CD14-positive monocyte (primary cell): ENCODE data around the gene PITPNM1. TPM values are rescaled to one million over a fixed set of nuclear protein-coding genes. Genes with fewer than 3 reads are reported as not detected.
A peak's percentile ranks its signal among the peaks of the same experiment; 100 is the strongest.

Experiments used
- DNase-seq, 3 donors: peaks; one replicate each; pipeline ENCODE4 v3.0.0-alpha.2; 2011 to 2022
- H2AFZ ChIP-seq: 2 replicates; pipeline ENCODE4 v1.6.0; 2012; ENCODE audit warnings: mild to moderate bottlenecking, low read depth, low read length, inconsistent platforms; ENCODE audit not compliant: insufficient read depth, poor library complexity, severe bottlenecking
- H3K27ac ChIP-seq, 2 donors: 1 replicate in 1 of 2; 2 replicates in 1 of 2; pipeline ENCODE4 v1.5.1; 2012 to 2013; ENCODE audit warnings: low read length in 2 of 2, control low read depth in 1 of 2, inconsistent platforms in 1 of 2, low read depth in 1 of 2, mild to moderate bottlenecking in 1 of 2
- H3K27me3 ChIP-seq, 2 donors: one replicate each; pipeline versions ENCODE4 v1.6.0 to v1.6.1; 2011 to 2013; ENCODE audit warnings: low read length in 2 of 2; ENCODE audit not compliant: control insufficient read depth in 2 of 2, insufficient read depth in 2 of 2
- H3K36me3 ChIP-seq, 2 donors: replicated peaks in 1 of 2; 1 replicate in 1 of 2; 2 replicates in 1 of 2; pipeline versions ENCODE4 v1.5.1 to v1.6.1; 2012 to 2013; ENCODE audit warnings: low read length in 2 of 2, control low read depth in 1 of 2, inconsistent platforms in 1 of 2, mild to moderate bottlenecking in 1 of 2; ENCODE audit not compliant: insufficient read depth in 2 of 2, control insufficient read depth in 1 of 2
- H3K4me1 ChIP-seq, 2 donors: 1 replicate in 1 of 2; 2 replicates in 1 of 2; pipeline versions ENCODE4 v1.5.1 to v1.6.1; 2012 to 2013; ENCODE audit warnings: low read length in 2 of 2, control low read depth in 1 of 2, inconsistent platforms in 1 of 2, mild to moderate bottlenecking in 1 of 2, moderate library complexity in 1 of 2; ENCODE audit not compliant: insufficient read depth in 2 of 2, control insufficient read depth in 1 of 2
- H3K4me2 ChIP-seq: replicated peaks from 2 replicates; pipeline ENCODE3; 2012; ENCODE audit warnings: low read length, moderate library complexity, mild to moderate bottlenecking; ENCODE audit not compliant: poor library complexity, severe bottlenecking; ENCODE audit errors: extremely low read depth
- H3K4me3 ChIP-seq, 3 experiments: fragments of 200-600 bp in 1 of 3; sonication (generic) in 1 of 3; replicated peaks in 1 of 3; 1 replicate in 2 of 3; 2 replicates in 1 of 3; pipeline ENCODE4 v1.5.1; 2011 to 2013; ENCODE audit warnings: low read length in 3 of 3, mild to moderate bottlenecking in 3 of 3, control low read depth in 2 of 3, low read depth in 2 of 3, inconsistent platforms in 1 of 3, moderate library complexity in 1 of 3
- H3K79me2 ChIP-seq: 2 replicates; pipeline ENCODE4 v1.6.0; 2012; ENCODE audit warnings: mild to moderate bottlenecking, control low read depth, inconsistent platforms, low read length, moderate library complexity; ENCODE audit not compliant: insufficient read depth
- H3K9ac ChIP-seq: 2 replicates; pipeline ENCODE4 v1.6.0; 2017; ENCODE audit warnings: low read length, mild to moderate bottlenecking; ENCODE audit not compliant: insufficient read depth, poor library complexity, severe bottlenecking
- H3K9me3 ChIP-seq, 2 donors: replicated peaks in 1 of 2; 1 replicate in 1 of 2; 2 replicates in 1 of 2; pipeline versions ENCODE4 v1.5.1 to v1.6.1; 2012 to 2013; ENCODE audit warnings: low read length in 2 of 2, control low read depth in 1 of 2; ENCODE audit not compliant: control insufficient read depth in 1 of 2, insufficient read depth in 1 of 2
- H4K20me1 ChIP-seq: 2 replicates; pipeline ENCODE4 v1.6.0; 2012; ENCODE audit warnings: mild to moderate bottlenecking, low read length, control low read depth, moderate library complexity; ENCODE audit not compliant: insufficient read depth
- H3K27ac Mint-ChIP-seq, 7 donors: one replicate each; pipeline ENCODE4 v1.8.0; 2020; ENCODE audit warnings: mild to moderate bottlenecking in 7 of 7, mixed read lengths in 7 of 7, moderate library complexity in 6 of 7, inconsistent platforms in 2 of 7
- H3K27me3 Mint-ChIP-seq, 3 donors: one replicate each; pipeline ENCODE4 v1.8.0; 2021 to 2022; ENCODE audit warnings: low read depth in 3 of 3, mild to moderate bottlenecking in 3 of 3, mixed read lengths in 3 of 3, moderate library complexity in 3 of 3, inconsistent platforms in 1 of 3
- H3K36me3 Mint-ChIP-seq, 2 donors: one replicate each; pipeline ENCODE4 v1.8.0; 2020; ENCODE audit warnings: mixed read lengths in 2 of 2, inconsistent platforms in 1 of 2, mild to moderate bottlenecking in 1 of 2
- H3K4me1 Mint-ChIP-seq: one replicate; pipeline ENCODE4 v1.8.0; 2020; ENCODE audit warnings: mild to moderate bottlenecking, mixed read lengths
- H3K4me3 Mint-ChIP-seq, 2 donors: one replicate each; pipeline ENCODE4 v1.8.0; 2020; ENCODE audit warnings: mild to moderate bottlenecking in 2 of 2, mixed read lengths in 2 of 2, moderate library complexity in 1 of 2
- H3K9me3 Mint-ChIP-seq, 7 donors: one replicate each; pipeline ENCODE4 v1.8.0; 2020 to 2022; ENCODE audit warnings: mixed read lengths in 7 of 7, mild to moderate bottlenecking in 6 of 7, moderate library complexity in 6 of 7, inconsistent platforms in 2 of 7
- WGBS: methylation state at CpG from one replicate; pipeline ENCODE4 v1.1.5; 2013; ENCODE audit warnings: missing lambda C conversion rate; ENCODE audit not compliant: insufficient coverage; 5-methylcytosine and 5-hydroxymethylcytosine counted together
- intact Hi-C, 2 donors: fragments of 100-400 bp; cut with micrococcal nuclease; formaldehyde crosslinking; loops; one replicate each; pipeline versions ENCODE4 v1.15.0 to v1.15.1; 2023
- polyA plus RNA-seq, 3 donors: library from polyadenylated mRNA; depleted of rRNA in 1 of 3; unstranded in 2 of 3; stranded (reverse) in 1 of 3; fragments of 300-500 nt in 2 of 3; fragments of >200 nt in 1 of 3; fragmentation: Illumina TruSeq in 2 of 3; gene quantifications; 1 replicate in 2 of 3; 2 replicates in 1 of 3; pipeline ENCODE4 v1.2.3, GENCODE V29; 2012 to 2021
- TF ChIP-seq, protein P1 (sequence below): fragments of 200-600 bp; IDR thresholded peaks from one replicate; pipeline ENCODE4 v1.8.0; 2022; ENCODE audit warnings: antibody characterized with exemption, mild to moderate bottlenecking

Gene PITPNM1
- polyA plus RNA-seq, 3 donors, result 11.7 to 122 (median 22.2) TPM

DNA sequence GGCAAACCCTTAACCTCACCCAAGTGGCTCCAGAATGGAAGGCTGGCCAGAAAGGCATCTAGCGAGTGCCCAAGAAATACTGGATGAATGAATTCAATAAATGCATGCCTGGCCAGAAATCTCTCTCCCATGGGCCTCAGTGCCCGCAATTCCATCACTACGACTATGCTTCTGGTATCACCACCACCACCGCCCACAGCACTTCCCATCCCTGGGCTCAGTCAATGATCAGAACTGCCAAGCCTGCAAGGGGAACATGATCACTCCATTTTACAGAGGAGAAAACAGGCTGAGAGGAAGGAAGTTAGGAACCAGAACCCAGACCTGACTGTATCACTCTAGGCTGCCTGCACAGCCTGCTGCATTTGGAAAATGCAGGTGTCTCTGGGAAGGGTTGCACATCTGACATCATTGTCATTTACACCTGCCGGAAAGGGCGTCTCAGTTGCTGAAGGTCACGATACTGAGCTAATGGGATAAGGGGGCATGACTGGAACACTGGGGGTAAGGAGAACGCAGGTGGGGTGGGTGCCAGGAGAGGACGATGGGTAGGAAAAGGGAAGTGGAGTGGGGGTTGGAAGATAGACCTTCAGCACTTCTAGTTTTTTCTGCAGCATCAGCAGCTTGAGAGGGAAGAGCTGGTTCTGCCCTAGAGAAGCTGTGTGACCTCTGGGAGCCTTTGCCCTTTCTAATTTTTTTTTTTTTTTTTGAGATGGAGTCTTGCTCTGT, 55.9 kb downstream of the PITPNM1 start:
- no peak overlapping the region for H3K9ac ChIP-seq
- H4K20me1 ChIP-seq, result no peaks in the 10 kb centered on the region
- intact Hi-C loops, result no loop called here
- no peaks in the 10 kb centered on the region for H3K36me3 ChIP-seq
- Mint-ChIP-seq H3K36me3 (peaks cover 3% of the 10 kb centered on the region in 2 donors), H3K27me3 (peaks cover 3 to 4% (median 3%) of the 10 kb centered on the region in 3 donors), H3K4me1 (peaks cover 36% of the 10 kb centered on the region), H3K9me3 (no peaks in the 10 kb centered on the region), H3K27ac (peak overlapping the region; percentile 12 to 86 (median 80)), H3K4me3 (peak overlapping the region in 1 of 2 donors; percentile 43)
- H3K9me3 ChIP-seq, result no peaks in the 10 kb centered on the region
- H3K79me2 ChIP-seq, result no peaks in the 10 kb centered on the region
- WGBS, result 54% methylated on average over 7 of the region's 9 CpGs
- H3K4me1 ChIP-seq, result peaks cover 32 to 49% of the 10 kb centered on the region in 2 donors
- peak overlapping the region; percentile 40 for H3K4me2 ChIP-seq
- peak; percentile 42 to 63 (median 47) for DNase-seq
- H3K27ac ChIP-seq, result peak overlapping the region; percentile 24 to 42
- no peak overlapping the region for H2AFZ ChIP-seq
- no peak overlapping the region for H3K4me3 ChIP-seq
- TF ChIP-seq, protein P1, sequence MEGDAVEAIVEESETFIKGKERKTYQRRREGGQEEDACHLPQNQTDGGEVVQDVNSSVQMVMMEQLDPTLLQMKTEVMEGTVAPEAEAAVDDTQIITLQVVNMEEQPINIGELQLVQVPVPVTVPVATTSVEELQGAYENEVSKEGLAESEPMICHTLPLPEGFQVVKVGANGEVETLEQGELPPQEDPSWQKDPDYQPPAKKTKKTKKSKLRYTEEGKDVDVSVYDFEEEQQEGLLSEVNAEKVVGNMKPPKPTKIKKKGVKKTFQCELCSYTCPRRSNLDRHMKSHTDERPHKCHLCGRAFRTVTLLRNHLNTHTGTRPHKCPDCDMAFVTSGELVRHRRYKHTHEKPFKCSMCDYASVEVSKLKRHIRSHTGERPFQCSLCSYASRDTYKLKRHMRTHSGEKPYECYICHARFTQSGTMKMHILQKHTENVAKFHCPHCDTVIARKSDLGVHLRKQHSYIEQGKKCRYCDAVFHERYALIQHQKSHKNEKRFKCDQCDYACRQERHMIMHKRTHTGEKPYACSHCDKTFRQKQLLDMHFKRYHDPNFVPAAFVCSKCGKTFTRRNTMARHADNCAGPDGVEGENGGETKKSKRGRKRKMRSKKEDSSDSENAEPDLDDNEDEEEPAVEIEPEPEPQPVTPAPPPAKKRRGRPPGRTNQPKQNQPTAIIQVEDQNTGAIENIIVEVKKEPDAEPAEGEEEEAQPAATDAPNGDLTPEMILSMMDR, result no peak
- no peaks in the 10 kb centered on the region for H3K27me3 ChIP-seq

DNA sequence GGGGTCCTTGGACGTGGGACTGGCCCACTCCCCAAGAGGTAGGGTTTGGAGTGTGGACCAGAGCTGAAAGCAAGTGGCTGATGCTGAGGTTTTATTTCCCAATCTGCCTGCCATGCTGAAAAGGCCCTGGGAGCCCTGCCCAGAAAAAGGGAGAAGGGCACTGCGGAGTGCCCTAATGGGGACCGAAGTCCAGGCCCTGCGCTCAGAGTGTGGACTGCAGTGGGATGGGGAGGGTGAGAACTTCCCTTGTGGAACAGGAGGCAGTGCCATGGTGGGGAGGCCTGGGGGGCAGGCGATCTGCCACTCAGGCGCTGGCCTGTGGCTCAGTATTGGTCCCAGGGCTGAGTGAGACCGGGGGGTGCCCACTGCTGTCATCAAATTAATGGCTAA, 56.9 kb downstream of the PITPNM1 start:
- Histone ChIP-seq H3K36me3 (no peaks in the 10 kb centered on the region), H3K4me1 (peaks cover 38 to 56% of the 10 kb centered on the region in 2 donors), H3K4me3 (no peak overlapping the region), H3K27me3 (no peaks in the 10 kb centered on the region), H3K9me3 (no peaks in the 10 kb centered on the region), H2AFZ (no peak overlapping the region), H3K9ac (no peak overlapping the region), H3K4me2 (no peak overlapping the region), H3K79me2 (no peaks in the 10 kb centered on the region), H3K27ac (no peak overlapping the region), H4K20me1 (no peaks in the 10 kb centered on the region)
- Mint-ChIP-seq H3K36me3 (peaks cover 3% of the 10 kb centered on the region in 2 donors), H3K4me3 (no peak overlapping the region), H3K4me1 (peaks cover 41% of the 10 kb centered on the region), H3K27ac (no peak overlapping the region), H3K27me3 (peaks cover 3 to 4% (median 3%) of the 10 kb centered on the region in 3 donors), H3K9me3 (no peaks in the 10 kb centered on the region)
- TF ChIP-seq, protein P1, result no peak
- WGBS, result 96% methylated on average over 5 of the region's 7 CpGs
- intact Hi-C loops, result no loop called here
- no peak for DNase-seq
